Measurements from ENCODE around the gene BDH1.

DNA sequence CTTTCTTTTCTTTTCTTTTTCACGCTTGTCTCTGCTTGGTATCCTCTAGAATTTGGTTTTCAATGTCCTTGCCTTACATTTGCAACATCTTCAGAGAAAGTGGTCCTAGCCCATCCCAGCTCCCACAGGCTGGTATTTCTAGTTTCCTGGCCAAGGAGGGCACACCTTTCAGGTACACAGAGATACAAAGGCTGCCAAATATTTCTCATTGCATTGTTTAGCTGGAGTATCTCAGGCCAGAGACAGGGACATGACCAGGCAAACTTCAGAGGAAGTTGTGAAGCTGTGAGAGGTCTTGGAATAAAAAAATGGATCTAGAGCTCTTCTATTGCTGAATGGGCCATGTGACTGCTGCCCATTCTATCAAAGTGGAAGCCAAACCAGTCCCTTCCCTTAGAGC is 68.9 kb downstream of the BDH1 start:
- TF ChIP-seq, protein P1, sequence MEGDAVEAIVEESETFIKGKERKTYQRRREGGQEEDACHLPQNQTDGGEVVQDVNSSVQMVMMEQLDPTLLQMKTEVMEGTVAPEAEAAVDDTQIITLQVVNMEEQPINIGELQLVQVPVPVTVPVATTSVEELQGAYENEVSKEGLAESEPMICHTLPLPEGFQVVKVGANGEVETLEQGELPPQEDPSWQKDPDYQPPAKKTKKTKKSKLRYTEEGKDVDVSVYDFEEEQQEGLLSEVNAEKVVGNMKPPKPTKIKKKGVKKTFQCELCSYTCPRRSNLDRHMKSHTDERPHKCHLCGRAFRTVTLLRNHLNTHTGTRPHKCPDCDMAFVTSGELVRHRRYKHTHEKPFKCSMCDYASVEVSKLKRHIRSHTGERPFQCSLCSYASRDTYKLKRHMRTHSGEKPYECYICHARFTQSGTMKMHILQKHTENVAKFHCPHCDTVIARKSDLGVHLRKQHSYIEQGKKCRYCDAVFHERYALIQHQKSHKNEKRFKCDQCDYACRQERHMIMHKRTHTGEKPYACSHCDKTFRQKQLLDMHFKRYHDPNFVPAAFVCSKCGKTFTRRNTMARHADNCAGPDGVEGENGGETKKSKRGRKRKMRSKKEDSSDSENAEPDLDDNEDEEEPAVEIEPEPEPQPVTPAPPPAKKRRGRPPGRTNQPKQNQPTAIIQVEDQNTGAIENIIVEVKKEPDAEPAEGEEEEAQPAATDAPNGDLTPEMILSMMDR (optimal IDR thresholded peaks at IDR 0.05 in 1 of 3, IDR thresholded peaks at IDR 0.05 in 1 of 3, conservative IDR thresholded peaks at IDR 0.05 in 1 of 3; ENCODE audit: extremely low read depth in 1 of 3, insufficient read depth in 2 of 3, low read length in 3 of 3) = no peak
- TF ChIP-seq EZH2 (IDR thresholded peaks at IDR 0.05; ENCODE audit: low read length) = no peak
